Tongue (tissue), 2 donors: Measurements from ENCODE around the gene EXOC6B. TPM values are rescaled to one million over a fixed set of nuclear protein-coding genes. Genes with fewer than 3 reads are reported as not detected.
A peak's percentile ranks its signal among the peaks of the same experiment; 100 is the strongest.

Source experiments
- DNase-seq: peaks from one replicate; pipeline ENCODE4 v3.0.0-alpha.2; 2015
- total RNA-seq: library from RNA; depleted of rRNA; stranded (reverse); fragments of >200 nt; gene quantifications from one replicate; pipeline ENCODE4 v1.2.3, GENCODE V29; 2014

Gene EXOC6B
- total RNA-seq, 1 donor from 2014 or later = 55.2 TPM

GRCh38 chr2:72159211-72159993 lies 666.4 kb downstream of the EXOC6B start:
- no peak for DNase-seq

GRCh38 chr2:72157871-72158771 lies 667.7 kb downstream of the EXOC6B start:
- no peak for DNase-seq

- DNase-seq = no peak
These were observed 669.0 kb downstream of the EXOC6B start for GRCh38 chr2:72156872-72157271.

- DNase-seq = no peak
These were observed 670.1 kb downstream of the EXOC6B start for GRCh38 chr2:72155737-72156136.

- DNase-seq = no peak
These were observed 670.7 kb downstream of the EXOC6B start for GRCh38 chr2:72155151-72155550.

DNA sequence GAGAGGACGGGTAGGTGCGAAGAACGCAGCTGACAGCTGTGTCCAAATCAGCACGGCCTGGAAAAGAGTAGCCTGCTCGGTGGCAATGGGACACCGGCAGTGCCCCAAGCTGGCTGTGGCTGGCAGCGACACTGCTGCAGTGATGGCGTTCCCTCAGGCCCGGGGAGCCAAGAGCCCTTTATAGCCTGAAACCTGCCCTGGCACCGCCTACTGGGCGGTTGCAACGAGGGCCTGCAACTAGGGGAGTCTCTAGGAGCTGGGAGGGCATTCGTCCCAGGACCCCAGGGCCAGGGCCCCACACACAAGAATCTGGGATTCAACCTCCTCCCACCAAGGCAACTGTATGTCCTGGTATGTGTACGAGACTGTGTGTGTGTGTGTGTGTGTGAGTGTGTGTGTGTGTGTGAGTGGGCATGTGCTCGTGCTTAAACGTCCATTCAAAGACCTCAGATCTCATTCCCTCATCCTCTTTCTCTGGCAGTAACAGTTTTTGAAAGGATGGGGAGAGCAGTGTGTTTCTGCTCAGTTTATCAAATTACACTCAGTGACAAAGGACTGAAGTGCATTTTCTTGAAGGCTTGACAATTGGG lies 671.4 kb downstream of the EXOC6B start:
- DNase-seq = no peak

DNA sequence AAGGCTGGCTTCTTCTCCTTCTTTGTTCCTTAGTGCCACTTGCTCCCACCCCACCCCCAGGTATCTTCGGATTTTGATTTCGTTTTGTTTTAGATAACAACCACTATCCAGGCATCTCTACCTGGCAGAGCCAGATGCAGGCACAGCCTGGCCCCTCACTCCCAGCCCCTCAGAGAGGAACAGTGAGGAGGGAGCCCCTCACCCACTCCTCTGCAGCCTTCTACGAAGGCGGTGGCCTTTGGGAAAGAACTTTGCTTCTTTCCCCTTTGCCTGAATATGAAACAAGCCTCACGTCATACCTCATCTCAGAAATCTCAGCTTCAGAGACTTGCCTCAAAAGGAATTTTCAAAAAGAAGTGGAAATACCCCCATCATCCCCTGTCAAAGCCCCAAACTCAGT lies 671.9 kb downstream of the EXOC6B start:
- DNase-seq = no peak

DNA sequence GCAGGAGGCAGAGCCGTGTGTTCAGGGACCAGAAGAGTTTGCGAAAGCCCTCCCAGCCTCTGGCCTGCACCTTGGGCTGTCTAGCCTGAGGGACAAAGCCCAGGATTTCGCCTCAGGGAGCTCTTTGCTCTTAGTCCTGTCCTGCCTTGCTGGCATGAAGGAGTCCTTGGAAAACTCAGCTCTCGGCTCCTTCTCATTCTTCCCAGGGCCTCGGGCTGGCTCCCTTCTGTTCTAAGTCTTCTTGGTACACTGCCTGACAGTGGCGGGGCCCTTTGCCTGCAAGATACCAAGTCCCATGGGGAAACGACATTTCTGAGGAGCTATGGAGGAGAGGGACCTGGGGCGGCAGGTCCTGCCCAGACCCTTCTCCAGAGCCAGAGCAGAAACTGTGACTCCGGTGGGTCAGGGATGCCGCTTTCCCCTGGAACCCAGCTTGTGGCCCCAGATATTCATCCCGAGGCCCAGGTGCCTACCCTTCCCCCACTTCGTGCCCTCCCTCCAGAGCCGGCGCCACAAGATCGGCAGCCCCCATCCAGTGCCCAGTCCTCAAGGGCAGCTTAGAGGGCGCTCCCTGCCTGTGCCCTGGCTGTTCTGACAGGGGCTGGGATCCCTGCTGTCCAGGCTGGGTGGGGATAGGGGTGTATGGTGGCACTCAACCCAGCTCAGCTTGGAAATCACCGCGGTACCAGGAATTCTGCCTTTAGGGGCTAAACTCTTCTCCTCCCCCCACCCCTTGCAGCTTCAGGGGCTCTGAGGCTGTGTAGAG lies 672.6 kb downstream of the EXOC6B start:
- no peak for DNase-seq

DNA sequence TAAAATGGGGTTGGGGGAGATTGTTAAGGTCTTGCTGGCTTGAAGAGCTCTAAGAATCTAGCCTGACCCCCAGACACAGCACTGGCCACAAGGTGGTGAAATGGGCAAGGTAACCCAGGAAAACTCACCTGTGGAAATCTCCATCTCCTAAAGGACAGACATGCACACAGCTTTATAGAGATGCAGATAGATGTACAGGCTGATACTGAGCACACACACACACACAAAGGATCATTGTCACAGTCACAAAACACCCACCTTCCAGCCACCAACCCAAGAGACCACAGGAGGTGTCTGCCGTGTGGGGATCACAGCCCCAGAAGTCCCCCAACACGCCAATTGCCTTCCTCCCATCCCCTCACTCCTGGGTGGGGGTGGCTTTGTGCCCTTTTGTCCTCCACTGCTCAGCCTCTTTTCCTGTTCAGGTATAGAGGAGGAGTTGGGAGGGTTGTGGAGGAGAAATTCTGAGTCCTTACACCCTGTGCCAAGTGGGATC lies 674.9 kb downstream of the EXOC6B start:
- no peak for DNase-seq

DNA sequence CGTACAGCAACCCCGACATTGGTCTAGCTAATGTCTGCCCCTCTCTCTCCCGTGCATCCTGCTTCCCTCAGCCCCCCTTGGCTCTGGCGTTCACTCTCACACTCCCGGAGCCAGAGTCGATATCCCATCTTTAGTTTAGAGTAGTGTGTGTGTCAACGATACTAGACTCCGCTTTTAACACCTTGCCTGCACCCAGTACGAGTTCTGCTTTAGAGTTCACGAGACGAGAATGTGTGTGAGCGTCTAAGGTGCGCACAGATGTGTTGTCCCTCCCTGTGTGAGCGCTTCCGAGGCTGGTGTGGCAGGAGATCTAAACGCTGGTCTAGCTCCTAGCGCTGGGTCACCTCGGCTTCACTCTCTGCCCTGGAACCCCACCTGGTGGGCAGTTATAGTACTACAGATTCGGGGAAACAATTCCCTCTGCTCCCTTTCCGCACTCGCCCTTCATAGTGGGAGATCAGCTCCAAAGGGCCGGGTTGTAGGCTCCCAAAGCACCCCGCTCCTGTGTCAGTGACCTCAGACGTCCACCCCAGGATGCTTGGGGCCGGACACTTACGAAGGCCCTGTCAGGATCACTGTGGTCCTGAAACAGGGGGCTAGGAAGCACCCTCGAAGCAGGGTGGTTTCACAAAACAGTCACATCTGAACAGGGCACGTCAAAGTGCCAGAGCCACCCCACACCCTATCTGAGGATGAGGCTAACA lies 675.5 kb downstream of the EXOC6B start:
- peak; percentile 94 for DNase-seq

GRCh38 chr2:72149556-72150156 lies 676.2 kb downstream of the EXOC6B start:
- DNase-seq = no peak

GRCh38 chr2:72148837-72149555 lies 676.8 kb downstream of the EXOC6B start:
- peak; percentile 67 for DNase-seq

DNA sequence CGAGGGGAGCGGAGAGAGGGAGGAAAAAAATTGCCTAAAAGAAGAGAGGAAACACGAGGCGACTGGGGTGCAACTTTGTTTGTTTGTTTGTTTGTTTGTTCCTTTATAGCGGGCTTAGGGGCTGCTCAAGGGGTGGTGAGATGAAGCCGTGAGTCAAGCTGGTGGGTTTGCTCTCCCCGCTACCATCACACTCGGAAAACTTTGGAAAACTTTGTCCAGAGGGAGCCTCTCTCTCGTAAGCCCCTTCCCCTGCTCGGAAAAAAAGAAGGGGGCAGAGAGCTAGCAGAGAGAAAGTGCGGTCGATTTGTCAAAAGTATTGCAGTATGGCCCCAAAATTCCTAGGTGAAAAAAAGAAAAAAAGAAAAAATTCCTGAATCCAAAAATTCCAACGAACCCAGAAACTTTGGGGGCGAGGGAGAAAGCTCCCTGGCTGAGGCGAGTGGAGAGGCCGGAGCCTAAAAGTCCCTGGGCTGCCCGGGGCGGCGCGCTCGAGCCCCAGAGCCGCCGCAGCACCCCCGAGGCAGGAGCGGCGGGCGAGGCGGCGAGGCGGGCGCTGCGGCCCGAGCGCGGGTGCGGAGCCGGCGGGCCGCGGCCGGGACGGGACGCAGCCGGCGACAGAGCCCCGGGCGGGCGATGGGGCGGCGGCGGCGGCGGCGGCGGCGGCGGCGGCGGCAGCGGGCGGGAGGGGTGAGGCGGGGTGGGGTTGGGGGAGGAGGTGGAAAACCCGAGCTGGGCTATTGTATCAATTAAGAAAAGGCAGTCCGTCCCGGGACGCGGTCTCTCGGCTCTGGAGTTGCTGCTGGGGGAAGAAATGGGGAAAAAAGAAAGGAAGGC lies 677.6 kb downstream of the EXOC6B start:
- no peak for DNase-seq

- DNase-seq = peak; percentile 56
These were observed 678.4 kb downstream of the EXOC6B start, which contains the start of gene CYP26B1 for GRCh38 chr2:72147303-72147971. TSS of gene CYP26B1 (minus strand) at chr2:72147862. CDS start at chr2:72147834, 28 bp downstream.

- no peak for DNase-seq
These were observed 679.2 kb downstream of the EXOC6B start for GRCh38 chr2:72146347-72147302.

DNA sequence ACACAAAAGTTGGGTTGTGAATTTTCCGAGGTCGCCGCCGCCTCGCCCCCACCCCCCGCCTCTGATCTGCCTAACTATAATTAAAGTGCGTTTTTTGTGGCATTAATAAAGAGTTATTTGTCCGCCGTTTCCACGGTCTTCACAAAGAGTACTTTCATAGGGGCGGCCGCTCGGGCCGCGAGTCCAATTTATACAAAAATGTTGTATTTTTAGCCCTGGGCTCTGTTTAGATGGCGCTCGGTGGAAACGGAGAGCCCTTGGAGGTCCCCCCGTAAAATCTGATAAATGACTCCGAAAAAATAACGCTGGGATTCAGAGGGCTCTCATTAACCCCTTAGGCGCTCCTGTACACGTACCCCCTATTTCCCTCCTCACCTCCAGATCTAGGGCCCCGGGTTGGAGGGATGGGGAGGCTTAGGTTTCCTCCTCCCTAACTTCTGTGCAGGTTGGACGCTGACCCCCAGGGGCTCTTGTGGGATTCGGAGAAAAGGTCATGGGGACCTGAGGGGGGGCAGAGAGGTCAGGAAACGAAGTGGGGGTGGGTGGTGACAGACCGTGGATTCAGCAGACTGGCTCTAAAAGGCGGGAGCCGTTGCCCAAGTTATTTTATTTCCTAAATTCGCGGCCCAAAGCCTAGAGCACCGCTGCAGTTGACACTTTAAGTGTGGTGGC lies 680.0 kb downstream of the EXOC6B start:
- no peak for DNase-seq

DNA sequence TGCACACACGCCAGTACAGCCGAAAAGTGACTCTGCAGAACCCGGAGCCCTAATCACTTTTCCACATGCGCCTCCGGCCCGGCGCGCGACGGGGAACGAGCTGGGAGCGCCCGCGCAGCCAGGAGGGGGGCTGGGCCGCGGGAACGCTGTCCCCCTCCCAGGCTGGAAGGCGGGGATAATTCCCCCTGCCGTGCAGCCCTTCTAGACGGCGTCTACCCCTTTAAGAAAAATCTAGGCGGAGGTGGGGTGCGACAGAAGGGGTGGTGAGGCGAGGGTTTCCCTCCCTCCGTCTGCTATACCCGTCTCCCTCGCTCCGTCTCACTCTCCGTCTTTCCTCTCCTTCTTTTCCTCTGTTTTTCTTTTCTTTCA lies 680.6 kb downstream of the EXOC6B start:
- peak; percentile 71 for DNase-seq
